Large intestine (tissue), 3 donors: ENCODE data around the gene C10orf71. TPM values are rescaled to one million over a fixed set of nuclear protein-coding genes. Genes with fewer than 3 reads are reported as not detected.

Experiments used
- DNase-seq, 2 donors: peaks; one replicate each; pipeline versions ENCODE4 v3.0.0 to v3.0.0-alpha.2; 2013
- H3K27ac ChIP-seq: one replicate; pipeline ENCODE4 v1.5.1; 2013; ENCODE audit warnings: low read length
- H3K27me3 ChIP-seq: 2 replicates; pipeline ENCODE4 v1.6.1; 2013; ENCODE audit warnings: low read length; ENCODE audit not compliant: control insufficient read depth, insufficient read depth
- H3K36me3 ChIP-seq: 2 replicates; pipeline ENCODE4 v1.6.1; 2013; ENCODE audit warnings: low read length; ENCODE audit not compliant: control insufficient read depth, insufficient read depth
- H3K4me1 ChIP-seq: one replicate; pipeline ENCODE4 v1.6.1; 2013; ENCODE audit warnings: low read length; ENCODE audit not compliant: control insufficient read depth, insufficient read depth
- H3K4me3 ChIP-seq: one replicate; pipeline ENCODE4 v1.5.1; 2013; ENCODE audit warnings: low read length
- H3K9me3 ChIP-seq: one replicate; pipeline ENCODE4 v1.6.1; 2013; ENCODE audit warnings: mild to moderate bottlenecking, low read depth, low read length, moderate library complexity; ENCODE audit not compliant: control insufficient read depth
- WGBS: methylation state at CpG from one replicate; pipeline ENCODE4 v1.1.5; 2013; ENCODE audit warnings: low lambda C conversion rate; ENCODE audit not compliant: insufficient coverage; 5-methylcytosine and 5-hydroxymethylcytosine counted together
- polyA plus RNA-seq: library from polyadenylated mRNA; unstranded; fragments of 120-200 nt; gene quantifications from one replicate; pipeline ENCODE4 v1.2.1, GENCODE V29; 2013

Gene C10orf71
- polyA plus RNA-seq, 1 donor: 0.01 TPM

DNA sequence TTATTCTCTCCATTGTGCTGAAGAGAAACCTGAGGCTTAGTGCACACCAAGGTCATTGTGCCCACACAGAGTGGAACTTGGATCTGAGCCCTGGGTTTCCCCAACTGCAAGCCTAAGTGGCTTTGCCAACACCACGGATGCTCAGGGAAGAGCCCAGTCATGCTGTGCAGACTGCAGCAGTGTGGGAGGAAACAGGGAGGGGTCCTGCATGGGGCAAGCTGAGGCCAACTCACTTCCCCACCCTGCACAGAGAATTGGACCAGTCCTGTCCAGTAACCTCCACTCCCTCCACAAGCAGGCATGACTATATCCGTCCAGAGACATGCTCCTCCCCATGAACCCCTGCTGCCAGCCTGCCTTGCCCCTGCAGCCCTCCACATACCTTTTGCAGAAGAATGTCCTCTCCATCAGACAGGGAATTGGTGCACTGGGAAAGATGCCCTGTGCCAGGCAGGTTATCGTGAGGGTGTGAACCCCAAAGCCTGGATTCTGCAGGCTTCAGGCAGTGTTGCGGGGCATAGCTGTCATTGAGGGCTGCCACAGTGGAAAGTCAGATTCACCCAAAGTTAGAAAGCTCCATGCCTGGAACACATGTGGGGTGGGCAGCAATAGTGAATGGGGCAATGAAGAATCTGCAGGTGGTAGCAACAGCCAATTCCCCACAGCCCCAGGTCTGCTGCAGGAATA lies 52.0 kb downstream of the C10orf71 start:
- no CpG with 5 or more reads among the region's 4 CpGs for WGBS

DNA sequence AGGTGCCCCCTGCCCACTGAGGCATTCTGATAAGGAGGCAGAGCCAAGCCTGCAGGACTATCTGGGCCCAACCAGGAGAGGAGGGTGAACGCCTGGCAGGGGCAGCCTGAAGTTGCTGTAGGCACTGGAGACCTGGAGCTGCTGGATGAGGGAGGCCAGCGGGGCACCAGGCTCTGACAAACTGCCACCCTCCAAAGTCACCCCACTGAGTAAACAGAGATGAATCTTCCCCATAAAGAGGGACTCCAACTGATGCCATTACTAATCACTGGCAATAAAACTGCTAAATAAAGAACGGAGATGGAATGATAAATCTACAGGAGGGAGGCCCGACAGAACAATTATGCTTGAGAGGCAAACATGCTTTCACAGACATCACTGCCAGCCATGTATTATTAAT lies 52.7 kb downstream of the C10orf71 start:
- Histone ChIP-seq H3K27ac (no peak overlapping the region), H3K4me3 (no peak overlapping the region), H3K36me3 (no peaks in the 10 kb centered on the region), H3K4me1 (no peaks in the 10 kb centered on the region), H3K9me3 (no peaks in the 10 kb centered on the region), H3K27me3 (peaks cover 6% of the 10 kb centered on the region)
- no peak for DNase-seq
- no CpG with 5 or more reads among the region's 4 CpGs for WGBS

More for the DNA sequence above, 52.0 kb downstream of the C10orf71 start:
- H3K9me3 ChIP-seq: no peaks in the 10 kb centered on the region
- no peaks in the 10 kb centered on the region for H3K36me3 ChIP-seq
- H3K4me3 ChIP-seq: no peak overlapping the region
- H3K27ac ChIP-seq: no peak overlapping the region
- H3K4me1 ChIP-seq: no peaks in the 10 kb centered on the region
- H3K27me3 ChIP-seq: peaks cover 6% of the 10 kb centered on the region
- DNase-seq: no peak

DNA sequence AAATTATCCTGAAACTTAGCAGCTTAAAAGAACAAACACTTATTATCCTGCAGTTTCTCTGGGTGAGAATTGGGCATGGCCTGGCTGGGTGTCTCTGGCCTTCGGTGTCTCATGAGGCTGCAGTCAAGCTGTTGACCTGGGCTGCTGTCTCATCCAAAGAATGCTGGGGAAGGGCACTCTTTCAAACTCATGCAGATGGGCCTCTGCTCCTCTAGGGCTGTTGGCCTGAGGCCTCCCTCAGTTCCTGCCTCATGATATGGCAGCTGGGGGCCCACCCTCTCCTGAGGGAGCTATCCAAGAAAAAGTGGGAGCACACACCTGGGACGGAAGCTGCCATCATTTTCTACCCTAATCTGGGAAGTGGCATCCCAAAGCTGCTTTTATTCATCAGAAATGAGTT lies 53.4 kb downstream of the C10orf71 start:
- H3K36me3 ChIP-seq: no peaks in the 10 kb centered on the region
- H3K9me3 ChIP-seq: no peaks in the 10 kb centered on the region
- DNase-seq: no peak
- H3K4me1 ChIP-seq: no peaks in the 10 kb centered on the region
- H3K27me3 ChIP-seq: peaks cover 6% of the 10 kb centered on the region
- H3K4me3 ChIP-seq: no peak overlapping the region
- H3K27ac ChIP-seq: no peak overlapping the region
- WGBS: no CpG with 5 or more reads among the region's 2 CpGs

DNA sequence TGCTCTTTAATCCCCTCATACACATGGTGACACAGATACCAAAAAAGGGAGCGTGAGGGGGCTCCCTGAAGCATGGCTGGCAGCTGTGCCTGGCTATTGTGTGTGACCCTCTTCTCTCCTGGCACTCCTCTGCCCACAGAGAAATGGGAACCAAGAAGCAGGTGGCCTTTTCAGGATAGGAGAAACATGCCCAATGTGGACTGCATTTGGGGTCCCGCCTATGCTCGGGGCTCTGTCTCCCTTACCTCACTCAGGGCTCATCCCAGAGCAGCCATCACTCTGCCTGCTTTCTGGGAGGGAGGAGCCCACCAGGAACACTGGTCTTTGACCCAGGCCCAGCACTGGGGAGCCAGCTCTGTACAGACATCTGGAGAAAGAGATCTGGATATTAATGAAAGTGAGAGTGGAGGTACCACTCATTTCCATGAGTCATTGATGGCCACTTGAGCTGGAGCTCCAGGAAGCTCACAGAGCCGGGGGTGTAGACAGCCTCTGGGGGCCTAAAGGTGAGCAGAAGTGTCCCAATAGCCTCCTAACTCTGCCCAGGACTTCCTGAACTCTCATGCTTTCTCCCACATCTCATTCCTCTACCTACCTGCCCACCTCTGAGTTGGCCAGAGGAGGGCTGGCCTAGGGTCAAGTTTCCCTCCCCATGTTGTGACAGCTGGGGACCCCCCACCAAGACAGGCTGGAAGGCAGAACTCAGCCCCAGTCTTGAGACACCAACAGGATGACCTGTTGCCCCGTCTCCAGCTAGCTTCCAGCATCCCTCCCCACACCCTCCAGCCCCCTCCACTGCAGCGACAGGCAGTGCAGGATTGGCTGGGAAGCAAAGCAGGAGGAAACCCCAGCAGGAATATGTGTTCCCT lies 54.3 kb downstream of the C10orf71 start:
- no peak for DNase-seq
- Histone ChIP-seq H3K4me1 (no peaks in the 10 kb centered on the region), H3K27ac (no peak overlapping the region), H3K27me3 (peaks cover 6% of the 10 kb centered on the region), H3K36me3 (no peaks in the 10 kb centered on the region), H3K9me3 (no peaks in the 10 kb centered on the region), H3K4me3 (no peak overlapping the region)
- WGBS: no CpG with 5 or more reads among the region's 6 CpGs

DNA sequence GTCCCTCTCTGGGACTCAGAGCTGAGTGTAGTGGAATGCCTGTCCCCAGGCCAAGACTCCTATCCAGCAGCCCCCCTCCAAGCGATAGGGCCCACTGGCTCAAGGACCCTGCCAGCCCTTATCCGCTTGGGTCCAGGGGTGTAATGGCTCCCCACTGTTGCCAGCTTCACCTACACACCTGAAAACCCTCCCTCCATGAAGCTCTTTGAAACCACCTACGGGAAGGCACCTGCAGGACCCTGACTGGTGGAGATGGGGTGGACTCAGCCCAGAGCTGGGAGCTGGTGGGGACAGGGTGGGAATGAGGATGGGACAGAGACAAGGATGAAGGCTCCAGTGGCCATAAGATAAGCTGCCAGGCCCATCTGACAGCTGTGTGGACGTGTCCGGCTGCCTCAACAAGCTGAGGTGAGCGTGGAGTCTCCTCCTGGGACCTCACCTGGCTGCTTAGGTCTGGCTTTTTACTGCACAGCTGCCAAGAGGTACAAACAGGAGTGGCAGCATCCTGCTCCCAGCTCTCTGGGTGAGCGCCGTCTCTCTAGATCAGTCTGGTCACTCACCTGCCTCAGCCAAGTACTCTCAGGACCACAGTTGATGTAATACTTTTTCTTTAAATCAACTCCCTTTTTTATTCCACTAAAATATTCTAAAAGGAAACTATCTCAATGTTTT lies 55.1 kb downstream of the C10orf71 start:
- Histone ChIP-seq H3K36me3 (no peaks in the 10 kb centered on the region), H3K27ac (no peak overlapping the region), H3K27me3 (peaks cover 6% of the 10 kb centered on the region), H3K9me3 (no peaks in the 10 kb centered on the region), H3K4me3 (no peak overlapping the region), H3K4me1 (no peaks in the 10 kb centered on the region)
- 100% methylated on average over 1 of the region's 8 CpGs for WGBS
- no peak for DNase-seq

DNA sequence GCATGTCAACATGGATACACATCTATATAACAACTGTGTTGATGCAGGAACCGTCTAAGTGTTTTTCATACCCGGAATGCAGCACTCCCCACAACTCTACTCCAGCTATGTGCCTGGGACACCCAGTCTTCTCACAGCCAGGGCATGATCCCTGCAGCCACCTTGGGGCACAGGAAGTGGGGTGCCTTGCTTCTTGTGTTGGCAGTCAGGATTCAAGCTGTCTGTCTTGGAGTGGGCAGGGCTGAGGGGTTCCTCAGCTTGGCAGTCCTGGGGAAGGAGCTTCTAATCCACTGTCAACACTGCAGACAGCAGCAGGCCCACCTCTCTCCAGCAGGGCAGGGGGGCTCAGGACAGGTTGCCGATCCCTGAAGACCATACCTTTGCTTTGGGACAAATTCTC lies 55.6 kb downstream of the C10orf71 start:
- WGBS: no CpG with 5 or more reads among the region's 3 CpGs
- Histone ChIP-seq H3K27ac (no peak overlapping the region), H3K4me1 (no peaks in the 10 kb centered on the region), H3K9me3 (no peaks in the 10 kb centered on the region), H3K27me3 (peaks cover 6% of the 10 kb centered on the region), H3K4me3 (no peak overlapping the region), H3K36me3 (no peaks in the 10 kb centered on the region)
- DNase-seq: no peak

DNA sequence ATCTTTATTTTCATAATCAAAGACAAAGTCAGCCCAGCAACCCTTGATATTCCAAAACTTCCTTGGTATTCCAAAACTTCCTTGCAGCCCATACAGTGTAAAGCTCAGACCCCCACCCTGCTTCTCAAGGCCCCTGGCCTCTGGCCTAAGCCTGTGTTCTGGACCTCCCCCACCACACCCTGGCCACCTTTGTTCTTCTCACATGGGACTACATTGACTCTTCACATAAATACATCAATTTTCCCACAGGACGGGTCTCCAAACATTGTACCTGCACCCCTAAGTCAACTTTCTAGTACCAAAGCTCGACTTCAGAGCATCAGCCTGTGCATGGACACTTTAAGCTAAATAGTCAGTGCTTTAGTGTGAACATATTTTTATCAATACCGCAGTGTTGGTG lies 56.3 kb downstream of the C10orf71 start:
- no peak for DNase-seq
- WGBS: 69% methylated on average over 3 of the region's 3 CpGs
- Histone ChIP-seq H3K27ac (no peak overlapping the region), H3K4me1 (no peaks in the 10 kb centered on the region), H3K27me3 (peaks cover 6% of the 10 kb centered on the region), H3K36me3 (no peaks in the 10 kb centered on the region), H3K4me3 (no peak overlapping the region), H3K9me3 (no peaks in the 10 kb centered on the region)

DNA sequence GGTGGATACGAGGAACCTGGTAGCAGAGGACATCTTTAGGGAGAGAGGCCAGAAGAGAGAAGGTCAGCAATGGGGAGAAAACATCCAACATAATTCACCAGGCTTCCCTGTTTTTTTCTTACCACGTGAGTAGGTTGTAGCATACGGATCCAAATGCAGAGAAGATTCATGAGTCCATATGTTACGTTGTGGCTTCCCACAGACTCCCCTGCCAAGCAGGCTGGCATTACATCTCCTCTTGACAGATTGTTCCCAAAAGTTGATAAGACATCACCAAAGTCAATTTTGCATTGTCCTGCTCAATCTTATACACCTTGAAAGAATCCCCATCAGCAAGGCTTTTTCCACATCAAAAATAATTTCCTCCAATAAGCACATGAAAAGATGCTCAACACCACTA lies 57.2 kb downstream of the C10orf71 start:
- Histone ChIP-seq H3K36me3 (no peaks in the 10 kb centered on the region), H3K4me3 (no peak overlapping the region), H3K9me3 (no peaks in the 10 kb centered on the region), H3K27ac (no peak overlapping the region), H3K4me1 (no peaks in the 10 kb centered on the region), H3K27me3 (peaks cover 6% of the 10 kb centered on the region)
- no CpG with 5 or more reads among the region's 4 CpGs for WGBS
- DNase-seq: no peak

DNA sequence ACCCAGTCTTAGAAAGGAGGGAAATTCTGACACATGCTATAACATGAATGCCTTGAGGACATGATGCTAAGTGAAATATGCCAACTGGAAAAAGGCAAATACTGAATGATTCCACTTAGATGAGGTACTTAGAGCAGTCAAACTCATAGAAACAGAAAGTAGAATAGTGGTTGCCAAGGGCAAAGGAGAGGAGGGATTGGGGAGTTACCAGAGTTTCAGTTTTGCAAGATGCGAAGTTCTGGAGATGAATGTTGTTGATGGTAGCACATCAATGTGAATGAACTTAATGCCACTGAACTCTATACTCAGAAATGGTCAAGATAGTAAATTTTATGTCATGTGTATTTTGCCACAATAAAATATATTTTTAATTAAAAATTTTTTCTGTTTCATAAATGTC lies 58.0 kb downstream of the C10orf71 start:
- Histone ChIP-seq H3K4me1 (no peaks in the 10 kb centered on the region), H3K27ac (no peak overlapping the region), H3K36me3 (no peaks in the 10 kb centered on the region), H3K9me3 (no peaks in the 10 kb centered on the region), H3K27me3 (peaks cover 4% of the 10 kb centered on the region), H3K4me3 (no peak overlapping the region)
- no CpG with 5 or more reads among the region's 1 CpG for WGBS
- no peak for DNase-seq

DNA sequence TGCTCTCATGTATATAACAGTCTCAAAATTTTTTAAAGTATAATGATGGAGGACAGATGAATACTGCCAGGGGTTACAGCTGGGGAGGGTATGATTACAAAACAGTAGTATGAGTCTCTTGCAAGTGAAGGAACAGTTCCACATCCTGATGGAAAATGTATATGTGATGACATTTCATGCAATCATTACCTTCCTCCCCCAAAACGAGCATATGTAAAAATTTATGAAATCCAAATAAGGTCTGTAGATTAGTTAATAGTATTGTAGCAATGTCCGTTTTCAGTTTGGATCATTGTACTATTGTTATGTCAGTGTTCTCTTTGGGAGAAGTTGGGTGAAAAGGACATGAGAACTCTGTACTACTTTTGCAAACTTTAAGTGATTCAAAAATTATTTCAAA lies 58.9 kb downstream of the C10orf71 start:
- H3K4me1 ChIP-seq: no peaks in the 10 kb centered on the region
- DNase-seq: no peak
- no CpG with 5 or more reads among the region's 2 CpGs for WGBS
- no peaks in the 10 kb centered on the region for H3K27me3 ChIP-seq
- no peaks in the 10 kb centered on the region for H3K36me3 ChIP-seq
- no peaks in the 10 kb centered on the region for H3K9me3 ChIP-seq
- H3K27ac ChIP-seq: no peak overlapping the region
- H3K4me3 ChIP-seq: no peak overlapping the region
